Measurements from ENCODE around the gene RAB30.

The RAB30 gene

DNA sequence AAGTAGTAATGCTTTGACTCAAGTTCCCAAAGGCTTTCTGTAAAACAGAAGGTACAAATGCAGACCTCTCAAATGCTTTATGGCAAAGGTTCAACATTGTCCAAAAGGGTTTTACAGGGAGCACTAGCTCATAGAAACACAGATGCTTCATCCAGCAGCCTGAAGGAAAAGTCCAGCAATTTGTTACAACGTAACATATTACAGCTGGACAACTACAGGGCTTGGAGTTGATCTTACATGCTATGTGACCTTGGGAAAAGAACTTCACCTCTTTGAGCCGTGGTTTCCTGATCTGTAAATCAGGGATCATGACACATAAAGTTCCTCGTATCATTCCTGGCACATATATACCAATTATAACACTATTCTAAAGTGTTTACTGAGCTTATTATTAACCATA is 85.3 kb downstream of the RAB30 start:
- H3K36me3 ChIP-seq (ENCODE audit: control insufficient read depth, insufficient read depth, low read length) = peaks cover 2% of the 10 kb centered on the region
- no peak overlapping the region for H3K4me3 ChIP-seq (replicated peaks; ENCODE audit: low read depth, low read length)
- H3K27me3 ChIP-seq (replicated peaks; ENCODE audit: control insufficient read depth, insufficient read depth, low read length) = no peaks in the 10 kb centered on the region
- TF ChIP-seq, protein P1, sequence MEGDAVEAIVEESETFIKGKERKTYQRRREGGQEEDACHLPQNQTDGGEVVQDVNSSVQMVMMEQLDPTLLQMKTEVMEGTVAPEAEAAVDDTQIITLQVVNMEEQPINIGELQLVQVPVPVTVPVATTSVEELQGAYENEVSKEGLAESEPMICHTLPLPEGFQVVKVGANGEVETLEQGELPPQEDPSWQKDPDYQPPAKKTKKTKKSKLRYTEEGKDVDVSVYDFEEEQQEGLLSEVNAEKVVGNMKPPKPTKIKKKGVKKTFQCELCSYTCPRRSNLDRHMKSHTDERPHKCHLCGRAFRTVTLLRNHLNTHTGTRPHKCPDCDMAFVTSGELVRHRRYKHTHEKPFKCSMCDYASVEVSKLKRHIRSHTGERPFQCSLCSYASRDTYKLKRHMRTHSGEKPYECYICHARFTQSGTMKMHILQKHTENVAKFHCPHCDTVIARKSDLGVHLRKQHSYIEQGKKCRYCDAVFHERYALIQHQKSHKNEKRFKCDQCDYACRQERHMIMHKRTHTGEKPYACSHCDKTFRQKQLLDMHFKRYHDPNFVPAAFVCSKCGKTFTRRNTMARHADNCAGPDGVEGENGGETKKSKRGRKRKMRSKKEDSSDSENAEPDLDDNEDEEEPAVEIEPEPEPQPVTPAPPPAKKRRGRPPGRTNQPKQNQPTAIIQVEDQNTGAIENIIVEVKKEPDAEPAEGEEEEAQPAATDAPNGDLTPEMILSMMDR (IDR thresholded peaks at IDR 0.05; ENCODE audit: insufficient read depth, low read length, poor library complexity, severe bottlenecking) = no peak
- no peak for DNase-seq (ENCODE audit: extremely low read depth, insufficient read length)

- no peak for DNase-seq (ENCODE audit: extremely low read depth, insufficient read length)
- no peaks in the 10 kb centered on the region for H3K27me3 ChIP-seq (replicated peaks; ENCODE audit: control insufficient read depth, insufficient read depth, low read length)
- H3K36me3 ChIP-seq (ENCODE audit: control insufficient read depth, insufficient read depth, low read length) = peaks cover 2% of the 10 kb centered on the region
- TF ChIP-seq, protein P1 (IDR thresholded peaks at IDR 0.05; ENCODE audit: insufficient read depth, low read length, poor library complexity, severe bottlenecking) = no peak
- H3K4me3 ChIP-seq (replicated peaks; ENCODE audit: low read depth, low read length) = no peak overlapping the region
Observed at GRCh38 chr11:82981852-82982251, 89.8 kb downstream of the RAB30 start.

DNA sequence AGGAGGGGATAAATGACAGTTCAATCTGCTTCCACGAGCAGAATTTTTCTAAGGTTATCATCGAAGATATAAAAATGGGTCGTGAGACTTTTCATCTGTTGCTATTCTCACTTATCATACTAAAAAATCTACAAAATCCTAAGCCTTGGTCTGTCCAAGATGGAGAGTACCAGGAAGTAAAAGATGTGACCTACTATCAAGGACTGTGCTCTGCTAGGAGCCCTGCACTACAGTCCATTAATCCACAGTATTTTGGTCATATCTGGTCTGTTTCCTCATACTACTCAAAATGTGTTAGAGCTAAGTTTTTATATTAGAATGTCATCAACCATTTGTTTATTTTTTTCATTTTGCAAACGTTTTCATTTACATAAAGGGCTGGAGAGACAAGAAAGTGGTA is 90.8 kb downstream of the RAB30 start:
- no peaks in the 10 kb centered on the region for H3K27me3 ChIP-seq (replicated peaks; ENCODE audit: control insufficient read depth, insufficient read depth, low read length)
- H3K4me3 ChIP-seq (replicated peaks; ENCODE audit: low read depth, low read length) = no peak overlapping the region
- peaks cover 2% of the 10 kb centered on the region for H3K36me3 ChIP-seq (ENCODE audit: control insufficient read depth, insufficient read depth, low read length)
- DNase-seq (ENCODE audit: extremely low read depth, insufficient read length) = no peak
- TF ChIP-seq, protein P1 (IDR thresholded peaks at IDR 0.05; ENCODE audit: insufficient read depth, low read length, poor library complexity, severe bottlenecking) = no peak

DNA sequence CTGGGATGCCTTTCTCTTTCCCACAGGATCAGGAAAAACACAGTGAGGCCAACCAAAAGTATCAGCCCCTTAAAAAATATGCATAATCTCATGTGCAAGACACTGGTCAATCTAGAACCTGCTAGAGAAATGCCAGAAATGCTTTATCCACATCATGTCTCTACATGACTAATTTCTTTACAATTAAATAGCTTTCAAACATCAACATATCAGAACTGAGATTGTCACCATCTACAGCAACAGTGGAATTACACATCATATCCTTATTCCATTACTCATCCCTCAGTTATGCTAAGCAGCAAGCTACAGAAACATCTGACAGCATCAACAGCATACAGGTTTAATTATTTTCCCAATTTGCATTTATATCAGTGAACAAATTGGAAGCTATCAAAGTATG is 91.4 kb downstream of the RAB30 start:
- Histone ChIP-seq H3K27me3 (replicated peaks; ENCODE audit: control insufficient read depth, insufficient read depth, low read length) (no peaks in the 10 kb centered on the region), H3K4me3 (replicated peaks; ENCODE audit: low read depth, low read length) (no peak overlapping the region), H3K36me3 (ENCODE audit: control insufficient read depth, insufficient read depth, low read length) (peaks cover 2% of the 10 kb centered on the region)
- TF ChIP-seq, protein P1 (IDR thresholded peaks at IDR 0.05; ENCODE audit: insufficient read depth, low read length, poor library complexity, severe bottlenecking) = no peak
- no peak for DNase-seq (ENCODE audit: extremely low read depth, insufficient read length)

- no peak for DNase-seq (ENCODE audit: extremely low read depth, insufficient read length)
- TF ChIP-seq, protein P1 (IDR thresholded peaks at IDR 0.05; ENCODE audit: insufficient read depth, low read length, poor library complexity, severe bottlenecking) = no peak
- Histone ChIP-seq H3K27me3 (replicated peaks; ENCODE audit: control insufficient read depth, insufficient read depth, low read length) (no peaks in the 10 kb centered on the region), H3K36me3 (ENCODE audit: control insufficient read depth, insufficient read depth, low read length) (peaks cover 2% of the 10 kb centered on the region), H3K4me3 (replicated peaks; ENCODE audit: low read depth, low read length) (no peak overlapping the region)
Observed at GRCh38 chr11:82979824-82980223, 91.9 kb downstream of the RAB30 start.

DNA sequence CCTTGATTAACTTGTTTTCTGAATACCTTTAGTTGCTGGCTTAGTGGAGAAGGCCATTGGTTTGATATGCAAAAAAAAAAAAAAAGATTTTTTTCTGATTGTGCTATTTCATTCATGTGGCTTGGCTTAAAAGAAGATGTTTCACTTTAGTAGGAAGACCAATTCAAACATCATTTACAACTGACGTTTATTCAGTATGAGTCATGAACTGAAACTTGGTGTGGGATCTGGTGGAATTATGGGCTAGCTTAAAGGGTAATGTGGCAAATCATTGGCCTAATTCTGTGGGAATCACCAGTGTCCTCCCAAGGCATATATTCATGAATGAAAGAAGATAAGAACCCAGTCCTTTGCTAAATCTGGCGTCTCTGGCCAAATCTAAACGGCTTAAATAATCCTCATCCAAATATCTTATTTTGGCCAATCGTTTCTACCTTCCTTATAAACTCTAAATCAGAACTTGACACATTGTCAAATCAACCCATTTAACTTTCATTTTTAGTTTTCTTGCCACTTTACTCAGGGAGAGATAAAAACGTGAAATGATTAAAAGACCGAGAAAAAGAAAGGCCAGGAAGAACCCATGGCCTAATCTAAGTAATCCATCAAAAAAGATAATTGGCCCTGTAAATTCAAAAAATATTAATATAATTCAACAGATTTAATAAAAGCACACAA is 93.1 kb downstream of the RAB30 start:
- no peak for DNase-seq (ENCODE audit: extremely low read depth, insufficient read length)
- Histone ChIP-seq H3K4me3 (replicated peaks; ENCODE audit: low read depth, low read length) (no peak overlapping the region), H3K27me3 (replicated peaks; ENCODE audit: control insufficient read depth, insufficient read depth, low read length) (no peaks in the 10 kb centered on the region), H3K36me3 (ENCODE audit: control insufficient read depth, insufficient read depth, low read length) (no peaks in the 10 kb centered on the region; the same call in 1 of the 2 replicates)
- TF ChIP-seq, protein P1 (IDR thresholded peaks at IDR 0.05; ENCODE audit: insufficient read depth, low read length, poor library complexity, severe bottlenecking) = no peak

Data from GM06990 (cell line).